ENCODE data around the gene PLA2G2C.

- TF ChIP-seq POLR2A (IDR thresholded peaks at IDR 0.05) (no peak), CTCF (IDR thresholded peaks at IDR 0.05 in 4 of 5, conservative IDR thresholded peaks at IDR 0.05 in 1 of 5) (no peak)
Observed at GRCh38 chr1:20229171-20229570, 42.9 kb upstream of the PLA2G2C start.

Measured in gastrocnemius medialis (tissue), 4 donors.